HG03520 (cell line): ENCODE measurements around the gene AMH.
"Not testable (repeated sequence)": the region's sequence is repeated elsewhere in the genome, so short reads cannot be mapped to it uniquely, and the experiment has no call there.

Experiments
- ATAC-seq: cut with Tn5 transposase; IDR thresholded peaks from one replicate; pipeline ENCODE4 v1.9.1; 2021; ENCODE audit warnings: mild to moderate bottlenecking, moderate library complexity; ENCODE audit not compliant: unreplicated experiment

Gene AMH

DNA sequence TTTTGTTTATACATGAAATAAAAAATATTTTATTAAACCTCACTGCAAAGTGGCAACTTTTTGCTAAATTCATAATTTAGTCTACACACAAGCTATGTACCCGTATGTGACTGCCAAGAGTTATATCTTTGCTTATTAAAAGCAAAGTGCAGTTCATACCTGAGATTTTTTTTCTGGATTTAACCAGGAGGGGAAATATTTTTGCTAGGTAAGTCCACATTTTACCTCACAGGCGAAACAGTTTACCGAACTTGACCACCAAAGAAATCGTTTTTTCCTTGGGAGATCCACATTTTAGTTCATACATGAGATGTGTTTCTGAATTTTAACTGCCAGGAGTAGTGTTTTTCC, 19.3 kb downstream of the AMH start:
- ATAC-seq: no peak

DNA sequence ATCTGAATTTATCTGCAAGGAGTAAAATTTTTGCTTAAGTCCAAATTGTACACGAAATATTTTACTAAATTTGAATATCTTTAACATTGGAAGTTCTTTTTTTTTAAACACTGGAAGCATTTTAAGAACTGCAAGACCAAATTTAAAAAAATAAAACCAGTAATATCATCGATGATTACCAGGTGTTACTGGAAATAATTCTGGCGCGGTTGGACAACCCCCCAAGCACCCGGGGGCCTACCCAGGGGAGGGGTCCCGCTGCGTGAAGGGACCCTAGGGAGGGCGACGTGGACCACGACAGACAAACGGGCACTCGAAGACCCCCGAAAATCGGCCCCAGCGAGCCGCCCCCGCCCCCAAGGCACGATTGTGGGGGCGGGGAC, 19.7 kb downstream of the AMH start:
- ATAC-seq: no peak

DNA sequence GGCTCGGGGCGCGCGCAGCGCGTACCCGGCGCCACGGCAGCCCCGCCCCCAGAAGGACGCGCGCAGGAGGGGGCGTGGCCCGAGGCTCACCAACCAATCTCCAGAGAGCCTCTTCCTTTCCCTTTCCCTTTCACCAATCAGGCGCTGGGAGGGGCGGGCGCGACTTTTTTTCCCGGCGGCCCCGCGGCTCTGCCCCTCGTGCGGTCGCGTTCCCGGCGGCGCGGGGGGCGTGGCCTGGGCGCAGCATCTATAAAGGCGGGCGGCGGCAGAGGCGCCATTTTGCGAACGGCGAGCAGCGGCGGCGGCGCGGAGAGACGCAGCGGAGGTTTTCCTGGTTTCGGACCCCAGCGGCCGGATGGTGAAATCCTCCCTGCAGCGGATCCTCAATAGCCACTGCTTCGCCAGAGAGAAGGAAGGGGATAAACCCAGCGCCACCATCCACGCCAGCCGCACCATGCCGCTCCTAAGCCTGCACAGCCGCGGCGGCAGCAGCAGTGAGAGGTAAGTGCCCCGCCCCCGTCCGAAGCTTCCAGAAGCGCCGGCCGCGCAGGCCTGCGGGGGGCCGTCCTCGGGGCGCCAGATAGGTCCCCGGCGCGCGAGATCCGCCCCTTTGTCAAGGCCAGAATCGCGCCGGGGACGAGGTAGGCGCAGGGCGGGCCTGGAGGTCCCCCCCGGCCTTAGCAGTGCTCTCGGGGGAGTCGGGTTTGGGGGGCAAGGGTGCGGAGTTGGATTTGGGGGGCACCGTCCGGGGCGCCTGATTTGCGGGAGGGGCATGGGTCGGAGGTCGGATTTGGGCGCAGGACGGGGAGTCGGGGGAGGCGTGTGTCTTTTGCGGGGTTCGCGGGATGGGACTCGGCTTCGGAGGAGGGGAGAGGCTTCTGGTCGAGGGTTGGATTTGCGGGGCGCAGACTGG, 20.4 kb downstream of the AMH start:
- peak; percentile 58 for ATAC-seq

DNA sequence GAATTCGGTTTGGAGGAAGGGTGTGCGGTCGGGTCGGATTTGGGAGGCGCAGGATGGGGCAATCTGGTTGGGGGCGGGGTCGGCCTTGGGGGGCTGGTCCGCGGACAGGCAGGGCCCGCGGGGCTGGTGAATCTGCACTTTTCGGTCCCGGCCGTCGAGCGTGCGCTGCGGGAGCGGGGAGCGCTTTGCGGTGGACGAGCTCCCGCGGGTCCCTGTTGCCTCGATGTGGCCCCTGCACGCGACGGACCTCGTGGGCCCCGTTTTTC, 21.0 kb downstream of the AMH start:
- ATAC-seq: no peak

DNA sequence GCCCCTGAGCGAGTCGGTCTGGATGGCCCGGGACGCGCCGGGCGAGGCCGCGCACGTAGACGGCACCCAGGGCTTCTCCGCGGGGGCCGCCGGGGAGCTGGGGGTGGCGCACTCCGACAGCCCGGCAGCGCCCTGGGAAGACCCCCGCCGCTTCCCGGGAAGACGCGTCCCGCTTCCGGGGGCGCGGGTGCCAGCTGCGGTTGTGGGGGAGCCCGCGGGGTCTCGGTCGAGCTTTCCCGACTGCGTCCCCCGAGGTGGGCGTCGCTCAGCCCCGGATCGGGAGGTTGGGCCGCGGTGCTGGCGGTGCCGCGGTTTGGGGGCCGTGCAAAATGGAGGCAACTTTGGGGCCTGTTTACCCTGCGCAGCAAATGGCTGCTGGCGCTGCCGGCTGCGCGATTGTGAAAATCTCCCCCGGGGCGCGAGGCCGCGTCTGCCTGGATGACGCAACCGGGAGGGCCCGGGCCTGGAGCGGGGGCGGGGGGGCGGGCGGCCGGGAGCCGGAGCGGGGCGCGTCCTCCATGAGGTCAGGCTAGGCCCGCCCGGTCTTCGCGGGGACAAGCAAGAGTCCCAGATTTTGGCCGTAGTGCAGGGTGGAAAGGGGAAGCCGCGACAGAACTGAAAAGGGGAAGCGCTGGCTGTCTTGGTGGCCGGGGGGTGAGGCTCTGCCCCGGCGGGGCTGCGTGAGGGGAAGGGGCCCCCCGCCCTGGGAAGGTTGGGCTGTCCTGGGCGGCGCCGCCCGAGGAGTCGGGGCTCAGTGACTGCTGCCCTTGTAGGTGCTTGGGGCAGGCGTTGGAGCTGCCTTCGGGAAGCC, 21.5 kb downstream of the AMH start:
- no peak for ATAC-seq

DNA sequence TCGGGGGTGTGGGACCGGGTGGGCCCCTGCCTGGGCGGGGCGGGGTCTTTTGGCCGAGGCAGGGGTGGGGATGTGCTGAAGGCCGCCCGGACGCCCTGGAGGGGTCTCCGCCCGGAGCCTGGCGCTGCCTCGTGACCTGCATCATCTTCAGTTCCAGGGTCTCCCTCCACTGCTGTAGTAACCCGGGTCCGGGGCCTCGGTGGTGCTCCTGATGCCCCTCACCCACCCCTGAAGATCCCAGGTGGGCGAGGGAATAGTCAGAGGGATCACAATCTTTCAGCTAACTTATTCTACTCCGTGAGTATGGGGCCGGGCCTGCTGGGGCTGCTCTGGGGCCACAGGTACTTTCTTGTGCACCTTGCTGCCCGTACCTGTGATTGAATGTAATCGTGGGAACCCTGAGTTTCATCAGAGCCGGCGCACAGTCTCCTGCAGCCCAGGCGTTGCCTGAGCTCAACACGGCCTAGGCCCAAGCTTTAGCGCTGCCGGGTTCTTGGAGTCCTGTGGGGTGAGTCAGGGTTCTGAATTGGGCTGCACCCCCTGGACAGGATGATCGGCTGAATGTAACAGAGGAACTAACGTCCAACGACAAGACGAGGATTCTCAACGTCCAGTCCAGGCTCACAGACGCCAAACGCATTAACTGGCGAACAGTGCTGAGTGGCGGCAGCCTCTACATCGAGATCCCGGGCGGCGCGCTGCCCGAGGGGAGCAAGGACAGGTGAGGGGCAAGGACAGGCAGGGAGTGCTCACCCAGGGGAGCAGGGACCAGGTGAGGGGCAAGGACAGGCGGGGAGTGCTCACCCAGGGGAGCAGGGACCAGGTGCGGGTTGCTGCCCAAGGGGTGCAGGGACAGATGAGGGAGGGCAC, 22.3 kb downstream of the AMH start:
- ATAC-seq: no peak

DNA sequence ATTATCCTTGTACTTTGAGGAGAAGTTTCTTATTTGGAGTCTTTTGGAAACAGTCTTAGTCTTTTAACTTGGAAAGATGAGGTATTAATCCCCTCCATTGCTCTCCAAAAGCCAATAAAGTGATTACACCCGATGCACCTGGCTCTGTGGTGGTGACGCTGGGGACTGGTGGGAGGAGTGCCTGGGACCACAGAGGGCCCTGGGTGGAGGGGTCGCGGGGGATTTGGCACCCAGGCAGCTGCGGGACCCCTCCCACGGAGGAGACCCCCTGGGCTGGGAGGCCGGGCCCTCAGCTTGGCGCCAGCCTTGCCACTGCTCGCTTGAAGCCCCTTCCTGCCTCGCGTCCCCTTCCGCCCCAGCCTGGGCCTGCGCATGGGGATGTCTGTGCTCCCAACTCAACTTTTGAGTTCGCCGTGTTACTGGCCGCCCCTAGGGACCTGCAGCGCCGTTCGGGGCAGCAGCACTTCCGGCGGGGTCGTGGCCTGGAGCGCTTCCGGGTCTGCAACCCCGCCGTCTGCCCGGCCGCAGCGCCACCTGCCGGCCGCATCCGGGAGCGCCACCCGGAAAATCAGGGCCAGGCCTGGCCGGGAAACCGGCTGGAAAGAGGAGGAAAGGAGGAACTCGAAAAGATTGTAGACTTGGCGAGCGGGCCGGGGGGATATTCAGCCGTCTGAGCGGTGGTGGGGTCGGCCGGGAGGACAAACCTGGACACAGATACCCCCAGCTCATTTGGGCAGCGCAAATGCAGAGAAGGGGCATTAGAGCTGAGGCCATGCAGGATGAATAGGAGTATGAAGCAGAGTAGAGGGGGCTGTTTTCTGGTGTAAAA, 24.4 kb downstream of the AMH start:
- no peak for ATAC-seq

DNA sequence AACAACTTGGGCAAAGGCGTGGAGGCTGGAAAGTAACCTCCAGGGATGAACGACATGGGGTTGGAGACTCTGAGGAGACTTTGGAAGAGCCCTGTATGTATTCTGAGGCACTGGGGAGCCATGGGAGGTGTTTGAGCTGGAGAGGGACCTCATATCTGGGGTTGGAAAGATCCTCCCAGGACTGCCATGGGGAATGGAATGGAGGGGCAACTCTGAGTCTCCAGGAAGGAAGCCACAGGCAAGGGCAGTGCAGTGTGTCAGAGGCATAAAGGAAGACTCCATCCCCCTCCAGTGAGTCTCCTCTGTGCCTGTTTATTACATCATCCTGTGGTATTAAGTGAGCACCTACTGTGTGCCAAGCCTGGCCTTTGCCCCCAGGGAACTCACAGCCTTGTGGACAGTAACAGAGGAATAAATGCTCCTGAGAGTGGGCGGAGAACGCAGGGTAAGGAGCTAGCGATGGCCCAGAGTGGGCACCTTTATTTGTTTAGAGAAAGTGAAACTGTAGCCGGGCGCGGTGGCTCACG, 25.1 kb downstream of the AMH start:
- no peak for ATAC-seq

DNA sequence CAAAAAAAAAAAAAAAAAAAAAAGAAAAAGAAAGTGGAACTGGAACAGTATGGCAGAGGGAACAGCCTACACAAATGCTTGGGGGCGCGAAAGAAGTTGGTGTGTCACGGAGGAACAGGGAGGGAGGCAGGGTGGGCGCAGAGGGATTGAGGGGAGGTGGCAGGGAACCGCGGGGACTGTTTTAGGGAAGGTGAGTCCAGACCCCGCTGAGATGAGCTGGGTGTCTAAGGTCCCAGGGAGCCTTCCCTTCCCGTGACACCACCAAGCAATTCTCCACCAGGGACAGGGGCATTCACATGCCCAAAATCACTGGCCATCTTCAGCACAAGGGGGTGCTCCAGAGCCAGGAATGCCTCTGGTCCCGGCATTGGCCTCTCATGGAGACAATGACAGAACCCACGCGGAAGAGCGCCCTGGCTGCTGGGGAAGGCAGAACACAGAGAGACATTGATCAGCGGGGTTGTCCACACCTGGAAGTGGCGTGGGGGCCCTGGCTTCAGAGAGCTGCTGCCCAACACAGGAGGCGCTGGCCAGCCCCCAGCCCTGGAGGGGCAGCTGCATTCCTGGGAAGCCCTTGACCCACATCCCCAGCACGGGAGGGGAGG, 25.9 kb downstream of the AMH start:
- no peak for ATAC-seq

DNA sequence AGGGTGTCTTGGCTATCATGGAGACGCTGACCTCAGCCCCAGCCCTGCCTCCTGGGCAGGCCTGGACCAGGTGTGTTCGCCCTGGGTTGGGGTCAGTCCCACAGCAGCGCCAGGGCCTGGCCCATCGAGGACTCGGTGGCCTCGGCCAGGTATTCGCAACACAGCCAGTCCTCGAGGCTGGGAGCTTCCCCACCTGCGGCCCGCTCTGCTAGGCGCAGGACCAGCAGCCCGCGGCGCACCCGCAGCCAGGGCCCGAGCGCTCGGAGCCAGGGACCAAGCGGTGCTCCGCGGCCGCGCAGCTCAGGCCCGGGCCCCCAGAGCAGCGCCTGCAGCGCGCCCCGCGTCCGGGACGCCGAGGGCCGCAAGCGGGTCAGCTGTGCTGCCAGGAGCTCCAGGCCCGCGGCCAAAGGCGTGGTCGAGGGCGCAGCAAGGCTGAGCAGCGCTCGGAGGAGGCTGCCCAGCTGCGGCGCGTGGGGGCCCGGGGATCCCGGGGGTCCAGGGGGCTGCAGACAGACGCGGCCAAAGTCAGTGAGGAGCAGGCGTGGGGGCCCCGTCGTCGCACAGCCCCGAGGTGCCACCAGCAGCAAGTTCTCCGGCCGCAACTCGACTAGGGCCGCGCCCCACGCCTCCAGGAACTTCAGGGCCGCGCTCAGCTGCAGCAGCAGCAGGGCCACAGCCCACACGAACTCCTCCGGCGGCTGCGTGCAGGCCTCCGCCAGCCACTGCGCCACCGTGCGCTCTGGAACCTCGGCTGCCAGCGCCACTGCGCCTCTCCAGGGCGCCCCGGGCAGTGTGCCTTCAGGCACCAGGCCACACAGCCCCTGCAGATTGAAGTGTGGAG, 26.7 kb downstream of the AMH start:
- ATAC-seq: no peak

DNA sequence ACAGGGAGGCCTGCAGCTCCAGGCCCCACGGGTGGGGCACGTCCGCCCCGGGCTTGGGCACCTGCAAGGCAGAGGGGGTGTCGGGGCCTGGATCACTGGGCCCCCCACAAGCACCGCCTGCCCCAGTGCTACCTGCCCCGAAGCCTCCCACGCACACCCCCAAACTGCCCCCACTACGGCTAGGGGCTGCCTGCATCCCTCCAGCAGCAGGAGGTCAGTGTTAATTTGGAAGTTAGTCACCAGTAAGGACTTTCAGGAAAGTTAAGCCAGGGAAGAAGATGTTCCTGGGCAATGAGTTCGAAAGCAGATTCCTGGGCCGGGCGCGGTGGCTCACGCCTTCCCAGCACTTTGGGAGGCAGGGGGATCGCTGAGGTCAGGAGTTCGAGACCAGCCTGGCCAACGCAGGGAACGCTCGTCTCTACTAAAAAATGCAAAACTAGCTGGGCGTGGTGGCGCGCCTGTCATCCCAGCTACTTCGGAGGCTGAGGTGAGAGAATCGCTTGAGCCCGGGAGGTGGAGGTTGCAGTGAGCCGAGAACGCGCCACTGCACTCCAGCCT, 27.4 kb downstream of the AMH start:
- no peak for ATAC-seq

DNA sequence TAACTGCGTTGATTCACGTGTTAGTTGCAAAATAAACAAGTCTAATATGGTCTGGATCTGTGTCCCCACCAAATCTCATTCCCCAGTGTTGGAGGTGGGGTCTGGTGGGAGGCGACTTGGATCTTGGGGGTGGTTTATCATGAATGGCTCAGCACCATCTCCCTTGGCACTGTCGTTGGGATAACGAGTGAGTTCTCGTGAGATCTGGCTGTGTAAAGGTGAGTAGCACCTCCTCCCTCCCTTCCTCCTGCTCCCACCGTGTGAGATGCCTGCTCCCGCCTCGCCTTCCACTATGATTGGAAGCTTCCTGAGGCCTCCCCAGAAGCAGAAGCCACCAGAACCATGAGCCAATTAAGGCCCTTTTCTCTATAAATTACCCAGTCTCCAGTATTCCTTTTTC, 28.0 kb downstream of the AMH start:
- ATAC-seq: no peak

DNA sequence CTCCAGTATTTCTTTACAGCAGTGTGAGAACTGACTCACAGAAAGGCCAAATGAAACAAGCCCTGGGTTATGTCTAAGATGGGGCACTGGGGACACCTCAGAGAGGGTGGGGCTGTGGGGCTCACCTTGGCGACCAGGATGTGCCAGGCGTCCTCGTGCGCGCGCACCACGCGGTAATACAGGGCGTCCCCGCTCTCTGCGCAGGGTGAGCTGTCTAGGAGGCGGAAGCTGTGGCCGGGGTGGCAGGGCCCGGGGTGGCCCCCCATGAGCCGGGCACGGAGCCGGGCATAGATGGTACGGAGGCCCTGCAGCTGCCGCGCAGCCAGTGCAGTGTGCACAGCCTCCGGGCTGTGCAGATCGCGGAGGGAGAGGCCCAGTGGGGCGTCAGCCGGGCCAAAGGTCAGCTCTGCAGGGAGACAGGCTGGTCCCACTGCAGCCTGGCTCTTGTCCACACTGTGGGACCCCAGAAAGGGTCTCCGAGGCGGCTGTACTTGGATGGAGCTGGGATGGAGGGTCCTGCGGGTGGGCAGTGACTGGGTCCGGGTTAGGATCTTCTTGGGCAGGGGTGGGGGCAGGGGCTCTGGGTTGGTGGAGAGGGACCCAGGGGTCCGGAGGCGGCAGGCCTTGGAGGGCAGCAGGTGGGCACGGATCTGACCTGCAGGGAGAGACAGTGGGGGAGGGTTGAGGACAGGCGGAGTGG, 29.5 kb downstream of the AMH start:
- no peak for ATAC-seq

DNA sequence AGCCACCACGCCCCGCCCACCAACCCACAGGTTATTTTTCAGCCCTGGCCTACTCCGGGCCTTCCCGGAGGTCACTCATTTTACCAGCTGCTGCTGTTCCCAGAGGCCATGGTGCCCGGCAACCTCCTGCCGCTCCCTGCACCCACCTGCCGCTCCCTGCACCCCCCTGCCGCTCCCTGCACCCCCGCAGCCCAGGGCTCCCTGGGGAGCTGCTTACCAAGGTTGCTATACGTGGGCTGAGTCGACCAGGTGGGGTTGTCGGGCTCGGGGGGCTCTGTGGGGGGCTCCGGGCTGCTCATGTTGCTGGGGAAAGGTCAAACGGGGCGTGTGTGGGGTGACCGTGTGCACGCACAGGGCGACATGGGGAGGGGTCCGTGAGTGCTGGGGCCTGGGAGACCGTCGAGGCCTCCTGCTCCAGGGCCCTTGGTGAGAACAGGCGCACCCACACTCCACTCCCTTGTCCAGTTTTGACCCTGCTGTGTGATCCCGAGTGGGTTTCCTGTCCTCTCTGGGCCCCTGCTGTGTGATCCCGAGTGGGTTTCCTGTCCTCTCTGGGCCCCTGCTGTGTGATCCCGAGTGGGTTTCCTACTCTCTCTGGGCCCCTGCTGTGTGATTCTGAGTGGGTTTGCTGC, 31.6 kb downstream of the AMH start:
- no peak for ATAC-seq

DNA sequence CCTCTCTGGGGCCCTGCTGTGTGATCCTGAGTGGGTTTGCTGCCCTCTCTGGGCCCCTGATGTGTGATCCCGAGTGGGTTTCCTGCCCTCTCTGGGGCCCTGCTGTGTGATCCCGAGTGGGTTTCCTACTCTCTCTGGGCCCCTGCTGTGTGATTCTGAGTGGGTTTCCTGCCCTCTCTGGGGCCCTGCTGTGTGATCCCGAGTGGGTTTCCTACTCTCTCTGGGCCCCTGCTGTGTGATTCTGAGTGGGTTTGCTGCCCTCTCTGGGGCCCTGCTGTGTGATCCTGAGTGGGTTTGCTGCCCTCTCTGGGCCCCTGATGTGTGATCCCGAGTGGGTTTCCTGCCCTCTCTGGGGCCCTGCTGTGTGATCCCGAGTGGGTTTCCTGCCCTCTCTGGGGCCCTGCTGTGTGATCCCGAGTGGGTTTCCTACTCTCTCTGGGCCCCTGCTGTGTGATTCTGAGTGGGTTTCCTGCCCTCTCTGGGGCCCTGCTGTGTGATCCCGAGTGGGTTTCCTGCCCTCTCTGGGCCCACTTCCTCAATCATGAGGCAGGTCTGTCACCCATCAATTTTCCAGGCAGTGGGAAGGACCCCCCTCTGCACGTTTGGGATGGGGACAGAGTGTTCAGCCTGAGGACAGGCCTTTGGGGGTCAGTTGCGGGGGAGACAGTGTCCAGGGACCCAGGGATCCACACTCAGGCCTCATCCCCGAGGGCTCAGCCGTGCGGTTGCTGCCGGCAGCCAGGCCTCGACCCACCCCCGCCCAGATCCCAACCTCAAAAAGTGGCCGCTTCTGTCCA, 32.3 kb downstream of the AMH start:
- not testable (repeated sequence) for ATAC-seq

DNA sequence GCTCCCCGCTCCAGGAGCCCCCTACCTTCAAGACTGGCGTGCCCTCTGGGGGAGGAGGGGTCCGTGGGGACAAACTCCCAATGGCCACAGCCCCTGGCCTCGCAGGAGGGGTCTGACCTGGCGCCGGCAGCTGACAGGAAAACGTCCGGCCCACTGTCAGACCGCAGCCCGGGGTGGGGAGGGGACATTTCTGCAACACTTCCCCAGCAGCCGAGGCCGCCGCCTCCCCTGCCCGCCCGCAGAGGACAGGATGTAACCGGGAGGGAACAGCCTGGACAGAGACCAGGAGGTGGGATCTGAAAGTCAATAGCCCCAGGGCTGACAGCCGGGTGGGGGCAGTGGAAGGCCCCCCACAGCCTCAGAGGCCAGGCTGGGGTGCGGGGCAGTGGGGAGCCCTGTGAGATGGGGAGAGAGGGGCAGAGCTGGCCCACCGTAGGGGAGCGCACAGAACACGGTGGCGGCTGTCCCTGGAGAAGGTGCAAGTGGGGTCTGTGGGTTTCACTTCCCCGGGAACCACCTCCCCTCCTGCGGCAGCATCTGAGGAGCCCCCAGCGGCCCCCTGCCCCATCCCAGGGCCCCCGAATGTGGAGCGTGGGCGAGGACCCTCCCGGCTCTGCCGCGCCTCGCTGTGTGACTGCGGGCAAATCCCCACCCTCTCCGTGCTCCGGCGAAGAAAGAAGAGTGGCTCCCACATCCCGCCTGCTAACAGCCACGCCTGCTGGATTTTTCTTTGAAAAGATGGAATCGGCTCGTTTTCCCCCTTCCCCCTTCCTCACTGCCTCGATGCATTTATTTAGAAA, 33.1 kb downstream of the AMH start, which contains the start of gene PEAK3:
PEAK3 (minus strand) TSS at position 114 of the 800 bp plus-strand sequence. CDS start 1,244 bp downstream, outside the sequence.
- no peak for ATAC-seq
